Calu3 (cell line): Measurements from ENCODE around the gene VWDE. TPM values are rescaled to one million over a fixed set of nuclear protein-coding genes. Genes with fewer than 3 reads are reported as not detected.

Experiments
- BruUV-seq: library from RNA; stranded (reverse); fragments of 400-500 nt; replicated peaks from 2 replicates; lab custom pipeline; 2021; lab: Mats Ljungman, UMichigan
- CTCF ChIA-PET: fragments of 300-600 bp; sonication (Branson Sonifier 250); formaldehyde crosslinking; loops from one replicate; lab custom pipeline; 2022; ENCODE audit warnings: antibody characterized with exemption; lab: Charles Lee
- DNase-seq: peaks from one replicate; pipeline ENCODE4 v3.0.0; 2022
- H3K27ac Mint-ChIP-seq: one replicate; pipeline ENCODE4 v1.8.0; 2022; ENCODE audit warnings: mixed read lengths; ENCODE audit not compliant: unreplicated experiment
- H3K27me3 Mint-ChIP-seq: one replicate; pipeline ENCODE4 v1.8.0; 2022; ENCODE audit warnings: mixed read lengths; ENCODE audit not compliant: unreplicated experiment
- H3K36me3 Mint-ChIP-seq: one replicate; pipeline ENCODE4 v1.8.0; 2022; ENCODE audit warnings: mild to moderate bottlenecking, moderate library complexity, mixed read lengths; ENCODE audit not compliant: insufficient read depth, unreplicated experiment
- H3K4me1 Mint-ChIP-seq: one replicate; pipeline ENCODE4 v1.8.0; 2022; ENCODE audit warnings: mild to moderate bottlenecking, low read depth, mixed read lengths; ENCODE audit not compliant: unreplicated experiment
- H3K4me3 Mint-ChIP-seq: one replicate; pipeline ENCODE4 v1.8.0; 2022; ENCODE audit warnings: mild to moderate bottlenecking, low read depth, moderate library complexity, mixed read lengths; ENCODE audit not compliant: unreplicated experiment
- H3K9me3 Mint-ChIP-seq: one replicate; pipeline ENCODE4 v1.8.0; 2022; ENCODE audit warnings: low read depth, mixed read lengths; ENCODE audit not compliant: unreplicated experiment
- intact Hi-C: fragments of 100-400 bp; cut with micrococcal nuclease; formaldehyde crosslinking; loops from one replicate; pipeline ENCODE4 v1.10.0; 2022; ENCODE audit not compliant: unreplicated experiment
- total RNA-seq: library from RNA; stranded (reverse); gene quantifications from 2 replicates; pipeline ENCODE4 v1.2.3, GENCODE V29; 2022
- TF ChIP-seq, protein P1 (sequence below): fragments of 200-600 bp; IDR thresholded peaks from one replicate; pipeline ENCODE4 v1.8.0; 2022; ENCODE audit warnings: antibody characterized with exemption; ENCODE audit not compliant: unreplicated experiment

The VWDE gene
- total RNA-seq, 1 experiment from 2014 or later, result 21.3 TPM

DNA sequence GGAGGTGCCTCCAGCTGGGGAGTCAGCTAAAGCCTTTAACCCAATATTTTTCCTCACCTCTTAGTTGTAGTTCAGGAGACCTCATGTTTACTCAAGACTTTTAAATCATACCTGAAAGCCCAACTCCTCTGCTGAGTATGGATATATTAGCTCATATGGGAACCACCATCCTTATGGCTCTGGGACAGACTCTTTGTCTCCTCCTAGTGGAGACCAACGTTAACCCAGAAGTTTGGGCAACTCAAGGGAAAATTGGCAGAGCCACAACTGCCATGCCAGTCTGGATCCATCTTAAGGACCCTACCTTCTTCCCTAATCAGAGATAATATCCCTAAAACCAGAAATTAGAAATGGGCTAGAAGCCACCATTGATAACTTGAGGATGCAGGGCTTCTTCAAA is 111.8 kb downstream of the VWDE start:
- Mint-ChIP-seq H3K27me3 (no peaks in the 10 kb centered on the region), H3K9me3 (peaks cover 14% of the 10 kb centered on the region), H3K36me3 (no peaks in the 10 kb centered on the region), H3K4me1 (peaks cover 12% of the 10 kb centered on the region), H3K4me3 (no peak overlapping the region), H3K27ac (no peak overlapping the region)
- BruUV-seq, result no TSS peak
- CTCF ChIA-PET, result no interaction called here
- TF ChIP-seq, protein P1, sequence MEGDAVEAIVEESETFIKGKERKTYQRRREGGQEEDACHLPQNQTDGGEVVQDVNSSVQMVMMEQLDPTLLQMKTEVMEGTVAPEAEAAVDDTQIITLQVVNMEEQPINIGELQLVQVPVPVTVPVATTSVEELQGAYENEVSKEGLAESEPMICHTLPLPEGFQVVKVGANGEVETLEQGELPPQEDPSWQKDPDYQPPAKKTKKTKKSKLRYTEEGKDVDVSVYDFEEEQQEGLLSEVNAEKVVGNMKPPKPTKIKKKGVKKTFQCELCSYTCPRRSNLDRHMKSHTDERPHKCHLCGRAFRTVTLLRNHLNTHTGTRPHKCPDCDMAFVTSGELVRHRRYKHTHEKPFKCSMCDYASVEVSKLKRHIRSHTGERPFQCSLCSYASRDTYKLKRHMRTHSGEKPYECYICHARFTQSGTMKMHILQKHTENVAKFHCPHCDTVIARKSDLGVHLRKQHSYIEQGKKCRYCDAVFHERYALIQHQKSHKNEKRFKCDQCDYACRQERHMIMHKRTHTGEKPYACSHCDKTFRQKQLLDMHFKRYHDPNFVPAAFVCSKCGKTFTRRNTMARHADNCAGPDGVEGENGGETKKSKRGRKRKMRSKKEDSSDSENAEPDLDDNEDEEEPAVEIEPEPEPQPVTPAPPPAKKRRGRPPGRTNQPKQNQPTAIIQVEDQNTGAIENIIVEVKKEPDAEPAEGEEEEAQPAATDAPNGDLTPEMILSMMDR, result peak; percentile 33
- no peak for DNase-seq
- intact Hi-C loops, result no loop called here

GRCh38 chr7:12290761-12291160 is 112.9 kb downstream of the VWDE start:
- H3K4me1 Mint-ChIP-seq, result peaks cover 12% of the 10 kb centered on the region
- CTCF ChIA-PET, result no interaction called here
- intact Hi-C loops, result no loop called here
- H3K27me3 Mint-ChIP-seq, result no peaks in the 10 kb centered on the region
- no TSS peak for BruUV-seq
- peaks cover 14% of the 10 kb centered on the region for H3K9me3 Mint-ChIP-seq
- H3K27ac Mint-ChIP-seq, result no peak overlapping the region
- TF ChIP-seq, protein P1, result no peak
- no peaks in the 10 kb centered on the region for H3K36me3 Mint-ChIP-seq
- DNase-seq, result no peak
- no peak overlapping the region for H3K4me3 Mint-ChIP-seq

DNA sequence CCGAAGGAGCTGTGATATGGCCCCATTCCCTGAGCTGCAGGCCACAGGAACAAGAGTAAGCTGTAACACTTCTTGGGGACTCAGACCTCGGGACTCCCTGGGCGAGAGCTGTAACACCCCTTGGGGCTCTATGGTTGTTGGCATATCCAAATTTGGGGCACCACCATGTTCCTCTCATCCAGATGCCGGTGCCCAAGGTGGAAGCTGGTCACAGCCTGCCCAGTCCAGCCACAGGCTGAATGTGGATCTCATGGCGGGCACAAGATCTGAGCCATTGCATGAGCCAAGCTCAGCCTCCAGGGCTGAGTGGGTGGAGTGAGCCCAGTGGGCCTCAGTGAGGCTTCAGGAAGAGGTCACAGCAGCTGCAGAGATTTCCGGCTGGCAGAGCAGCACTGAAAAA is 113.7 kb downstream of the VWDE start:
- no peaks in the 10 kb centered on the region for H3K27me3 Mint-ChIP-seq
- H3K4me1 Mint-ChIP-seq, result peaks cover 6% of the 10 kb centered on the region
- no peak overlapping the region for H3K4me3 Mint-ChIP-seq
- BruUV-seq, result no TSS peak
- H3K36me3 Mint-ChIP-seq, result no peaks in the 10 kb centered on the region
- H3K9me3 Mint-ChIP-seq, result peaks cover 14% of the 10 kb centered on the region
- no peak overlapping the region for H3K27ac Mint-ChIP-seq
- intact Hi-C loops, result no loop called here
- TF ChIP-seq, protein P1, result no peak
- no peak for DNase-seq
- CTCF ChIA-PET, result no interaction called here

GRCh38 chr7:12287901-12288300 is 115.8 kb downstream of the VWDE start:
- no peak for DNase-seq
- H3K36me3 Mint-ChIP-seq, result no peaks in the 10 kb centered on the region
- no peak overlapping the region for H3K4me3 Mint-ChIP-seq
- CTCF ChIA-PET, result no interaction called here
- H3K27ac Mint-ChIP-seq, result no peak overlapping the region
- TF ChIP-seq, protein P1, result no peak
- no peaks in the 10 kb centered on the region for H3K27me3 Mint-ChIP-seq
- intact Hi-C loops, result no loop called here
- no peaks in the 10 kb centered on the region for H3K4me1 Mint-ChIP-seq
- H3K9me3 Mint-ChIP-seq, result peaks cover 14% of the 10 kb centered on the region
- BruUV-seq, result no TSS peak

- DNase-seq, result no peak
- no TSS peak for BruUV-seq
- intact Hi-C loops, result no loop called here
Observed at GRCh38 chr7:12281038-12281437, 122.6 kb downstream of the VWDE start.

More at GRCh38 chr7:12281038-12281437, 122.6 kb downstream of the VWDE start:
- CTCF ChIA-PET, result no interaction called here
- H3K27me3 Mint-ChIP-seq, result no peaks in the 10 kb centered on the region
- TF ChIP-seq, protein P1, result no peak
- H3K9me3 Mint-ChIP-seq, result no peaks in the 10 kb centered on the region
- H3K4me1 Mint-ChIP-seq, result no peaks in the 10 kb centered on the region
- no peaks in the 10 kb centered on the region for H3K36me3 Mint-ChIP-seq
- H3K4me3 Mint-ChIP-seq, result no peak overlapping the region
- H3K27ac Mint-ChIP-seq, result no peak overlapping the region
